HCT116 (cell line): ENCODE data around the gene FRY. TPM values are rescaled to one million over a fixed set of nuclear protein-coding genes. Genes with fewer than 3 reads are reported as not detected.

ENCODE experiments used
- ATAC-seq: fragments of 200-7000 bp; cut with Tn5 transposase; 2 replicates; pipeline ENCODE4 v1.9.1; 2020; ENCODE audit warnings: mild to moderate bottlenecking, moderate library complexity
- BruUV-seq: library from RNA; stranded (reverse); fragments of 400-500 nt; replicated peaks from 2 replicates; lab custom pipeline; 2021; lab: Mats Ljungman, UMichigan
- CTCF ChIA-PET: fragments of 300-600 bp; sonication (Branson Sonifier 250); formaldehyde crosslinking; loops from one replicate; lab custom pipeline; 2021; ENCODE audit warnings: antibody characterized with exemption; lab: Charles Lee
- POLR2A ChIA-PET: fragments of 300-600, 350-600 bp; sonication (Branson Sonifier 250); formaldehyde crosslinking; loops from one replicate; lab custom pipeline; 2021; ENCODE audit warnings: antibody characterized with exemption; lab: Charles Lee
- RAD21 ChIA-PET, 2 experiments: fragments of 300-600 bp; sonication (Branson Sonifier 250); formaldehyde crosslinking; loops; one replicate each; lab custom pipeline; 2023; ENCODE audit warnings: low total read pairs in 2 of 2; ENCODE audit not compliant: uncharacterized antibody in 2 of 2, unreplicated experiment in 2 of 2, low non-redundant PET in 1 of 2; lab: Charles Lee
- DNase-seq: peaks from one replicate; pipeline ENCODE4 v3.0.0-alpha.2; 2010; ENCODE audit warnings: low read depth, low spot score
- H2AFZ ChIP-seq: fragments of 200-600 bp; shearing (Covaris generic), sonication (generic); 2 replicates; pipeline ENCODE4 v1.6.1; 2017; ENCODE audit warnings: low read depth, mixed run types, mixed read lengths, antibody characterized with exemption, low read length; ENCODE audit not compliant: poor library complexity, severe bottlenecking
- H3K27ac ChIP-seq: 2 replicates; pipeline ENCODE4 v1.5.1; 2012; ENCODE audit warnings: low read depth, low read length
- H3K27me3 ChIP-seq: fragments of 200-600 bp; sonication (generic); 2 replicates; pipeline ENCODE4 v1.6.1; 2016; ENCODE audit warnings: mixed run types, low read length, mixed read lengths; ENCODE audit not compliant: insufficient read depth
- H3K36me3 ChIP-seq, 2 experiments: fragments of 200-500 bp in 1 of 2; fragments of 200-600 bp in 1 of 2; sonication (Bioruptor generic) in 1 of 2; sonication (generic) in 1 of 2; 2 replicates each; pipeline versions ENCODE4 v1.5.1 to v1.6.1; 2014 to 2016; ENCODE audit warnings: low read length in 2 of 2, inconsistent platforms in 1 of 2, mixed read lengths in 1 of 2, mixed run types in 1 of 2; ENCODE audit not compliant: insufficient read depth in 2 of 2, control insufficient read depth in 1 of 2
- H3K4me1 ChIP-seq, 2 experiments: fragments of 200-600 bp in 1 of 2; sonication (generic) in 1 of 2; 2 replicates each; pipeline versions ENCODE4 v1.5.1 to v1.6.1; 2012 to 2017; ENCODE audit warnings: low read length in 2 of 2, inconsistent platforms in 1 of 2, mild to moderate bottlenecking in 1 of 2, mixed read lengths in 1 of 2, mixed run types in 1 of 2, moderate library complexity in 1 of 2; ENCODE audit not compliant: insufficient read depth in 2 of 2, control insufficient read depth in 1 of 2
- H3K4me2 ChIP-seq: fragments of 200-600 bp; sonication (generic); 2 replicates; pipeline ENCODE4 v1.6.1; 2017; ENCODE audit warnings: mixed run types, low read length, mixed read lengths
- H3K4me3 ChIP-seq, 2 experiments: fragments of 200-600 bp in 1 of 2; sonication (generic) in 1 of 2; replicated peaks in 1 of 2; 2 replicates each; pipeline ENCODE4 v1.5.1; 2011 to 2016; ENCODE audit warnings: low read length in 2 of 2, control low read depth in 1 of 2, low read depth in 1 of 2, mild to moderate bottlenecking in 1 of 2, mixed read lengths in 1 of 2, mixed run types in 1 of 2
- H3K79me2 ChIP-seq: fragments of 200-600 bp; sonication (generic); 2 replicates; pipeline ENCODE4 v1.6.1; 2017; ENCODE audit warnings: mild to moderate bottlenecking, mixed run types, low read length, moderate library complexity, mixed read lengths; ENCODE audit not compliant: insufficient read depth
- H3K9ac ChIP-seq: fragments of 200-600 bp; sonication (generic); 2 replicates; pipeline ENCODE4 v1.6.1; 2016; ENCODE audit warnings: low read length, mixed read lengths
- H3K9me2 ChIP-seq: fragments of 200-600 bp; sonication (generic), shearing (Covaris generic); 2 replicates; pipeline ENCODE4 v1.6.1; 2017; ENCODE audit warnings: mixed run types, mild to moderate bottlenecking, moderate library complexity; ENCODE audit not compliant: insufficient read depth
- H3K9me3 ChIP-seq, 2 experiments: fragments of 200-500 bp in 1 of 2; fragments of 200-600 bp in 1 of 2; sonication (Bioruptor generic) in 1 of 2; sonication (generic) in 1 of 2; 2 replicates each; pipeline ENCODE4 v1.6.1; 2014 to 2017; ENCODE audit warnings: low read length in 2 of 2, mixed read lengths in 2 of 2, inconsistent platforms in 1 of 2, low read depth in 1 of 2, mild to moderate bottlenecking in 1 of 2, mixed run types in 1 of 2, moderate library complexity in 1 of 2; ENCODE audit not compliant: control insufficient read depth in 1 of 2, insufficient read depth in 1 of 2
- H4K20me1 ChIP-seq: fragments of 200-600 bp; sonication (generic), shearing (Covaris generic); 2 replicates; pipeline ENCODE4 v1.6.1; 2017; ENCODE audit warnings: mixed run types, mild to moderate bottlenecking, moderate library complexity; ENCODE audit not compliant: insufficient read depth
- CEBPB ChIP-seq: IDR thresholded peaks from 2 replicates; pipeline ENCODE4 v1.6.1; 2012; ENCODE audit warnings: low read depth
- EZH2 ChIP-seq: fragments of 200-600 bp; sonication (generic); IDR thresholded peaks from 2 replicates; pipeline ENCODE4 v1.6.1; 2017; ENCODE audit warnings: antibody characterized with exemption, mixed run types
- EZH2phosphoT487 ChIP-seq: fragments of 200-600 bp; IDR thresholded peaks from 2 replicates; pipeline ENCODE4 v1.6.1; 2018; ENCODE audit warnings: antibody characterized with exemption, borderline replicate concordance
- FOSL1 ChIP-seq: IDR thresholded peaks from 2 replicates; pipeline ENCODE4 v1.6.1; 2012; ENCODE audit warnings: low read depth
- POLR2A ChIP-seq: IDR thresholded peaks from 2 replicates; pipeline ENCODE4 v1.7.0; 2011; ENCODE audit warnings: borderline replicate concordance; ENCODE audit not compliant: insufficient read depth, insufficient read length; ENCODE audit errors: extremely low read depth
- RAD21 ChIP-seq: IDR thresholded peaks from 2 replicates; pipeline ENCODE4 v1.6.1; 2012; ENCODE audit warnings: low read depth, mild to moderate bottlenecking
- ZFX ChIP-seq: fragments of 450-650 bp; IDR thresholded peaks from 2 replicates; pipeline ENCODE4 v1.6.1; 2017
- intact Hi-C: fragments of 100-400 bp; cut with micrococcal nuclease; formaldehyde crosslinking; loops from 2 replicates; pipeline ENCODE4 v1.10.0; 2022
- total RNA-seq: library from RNA; stranded (reverse); gene quantifications from one replicate; pipeline ENCODE4 v1.2.1, GENCODE V29; 2021; ENCODE audit not compliant: unreplicated experiment
- TF ChIP-seq, protein P1 (sequence below): IDR thresholded peaks from 2 replicates; pipeline ENCODE4 v1.6.1; 2012

FRY gene
- total RNA-seq, 1 experiment from 2014 or later = 1.4 TPM

DNA sequence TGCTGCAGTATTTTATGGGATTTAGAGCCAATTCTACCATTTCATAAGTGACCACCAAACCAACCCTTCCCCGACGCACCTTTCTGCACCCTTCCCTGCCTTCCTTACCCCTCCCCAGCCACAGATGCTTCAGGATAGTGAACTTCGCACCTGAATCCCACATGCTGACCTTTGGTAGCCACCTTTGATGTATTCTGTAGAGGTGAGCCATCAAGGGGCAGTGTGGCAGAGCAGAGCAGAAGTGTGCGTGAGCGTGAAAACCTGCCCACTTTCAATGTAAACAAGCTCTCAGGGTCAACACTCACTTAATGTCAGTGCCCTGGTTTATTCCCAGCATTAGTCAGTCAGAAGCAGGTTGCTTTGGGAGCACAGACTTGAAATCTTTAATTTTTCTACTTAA is 107.7 kb downstream of the FRY start:
- Histone ChIP-seq H4K20me1 (no peaks in the 10 kb centered on the region), H3K9ac (no peak overlapping the region), H2AFZ (no peak overlapping the region), H3K9me2 (no peaks in the 10 kb centered on the region), H3K9me3 (no peaks in the 10 kb centered on the region), H3K36me3 (no peaks in the 10 kb centered on the region), H3K4me3 (no peak overlapping the region), H3K27ac (no peak overlapping the region), H3K4me1 (peaks cover 0 to 5% of the 10 kb centered on the region in 2 experiments; a peak in 1 of 4 replicates), H3K4me2 (no peak overlapping the region), H3K27me3 (no peaks in the 10 kb centered on the region), H3K79me2 (no peaks in the 10 kb centered on the region)
- ChIA-PET POLR2A (no interaction called here), RAD21 (no interaction called here), CTCF (no interaction called here)
- no peak for ATAC-seq
- intact Hi-C loops = no loop called here
- TF ChIP-seq RAD21 (no peak), EZH2phosphoT487 (no peak), ZFX (no peak), CEBPB (no peak), POLR2A (no peak), EZH2 (no peak)
- DNase-seq = no peak
- BruUV-seq = no TSS peak

DNA sequence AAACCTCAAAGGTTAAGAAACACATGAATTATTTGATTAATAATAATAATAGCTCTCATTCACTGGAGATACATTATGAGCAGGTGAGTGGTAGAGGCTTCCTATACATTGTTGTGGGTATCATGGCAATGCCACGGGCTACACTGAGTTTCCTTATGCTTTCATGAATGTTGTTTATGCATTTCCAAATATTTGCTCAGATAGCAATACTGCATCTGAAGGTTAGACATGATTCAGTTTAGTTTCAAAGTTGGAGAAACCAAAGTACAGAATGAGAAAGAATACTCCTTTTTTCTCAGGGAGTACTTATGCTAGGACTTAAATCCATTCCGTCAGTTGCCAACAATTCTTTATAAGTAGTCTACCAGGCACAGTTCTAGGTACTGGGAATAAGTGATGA is 108.5 kb downstream of the FRY start:
- Histone ChIP-seq H3K27me3 (no peaks in the 10 kb centered on the region), H3K9me2 (no peaks in the 10 kb centered on the region), H3K9me3 (no peaks in the 10 kb centered on the region), H3K79me2 (no peaks in the 10 kb centered on the region), H3K27ac (no peak overlapping the region), H3K4me1 (peaks cover 0 to 5% of the 10 kb centered on the region in 2 experiments; a peak in 1 of 4 replicates), H4K20me1 (no peaks in the 10 kb centered on the region), H3K9ac (no peak overlapping the region), H3K4me2 (no peak overlapping the region), H2AFZ (no peak overlapping the region), H3K4me3 (no peak overlapping the region), H3K36me3 (no peaks in the 10 kb centered on the region)
- intact Hi-C loops = no loop called here
- DNase-seq = no peak
- ATAC-seq = no peak
- ChIA-PET CTCF (no interaction called here), RAD21 (no interaction called here), POLR2A (no interaction called here)
- BruUV-seq = no TSS peak
- TF ChIP-seq, protein P1, sequence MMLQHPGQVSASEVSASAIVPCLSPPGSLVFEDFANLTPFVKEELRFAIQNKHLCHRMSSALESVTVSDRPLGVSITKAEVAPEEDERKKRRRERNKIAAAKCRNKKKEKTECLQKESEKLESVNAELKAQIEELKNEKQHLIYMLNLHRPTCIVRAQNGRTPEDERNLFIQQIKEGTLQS = no peak
- TF ChIP-seq FOSL1 = no peak
